HepG2 (cell line): Measurements from ENCODE around the gene FIGLA. TPM values are rescaled to one million over a fixed set of nuclear protein-coding genes. Genes with fewer than 3 reads are reported as not detected.

ENCODE experiments used
- ATAC-seq: fragments of 200-7000 bp; cut with Tn5 transposase; 3 replicates; pipeline ENCODE4 v1.9.1; 2020; ENCODE audit warnings: mild to moderate bottlenecking, moderate library complexity
- BruUV-seq: library from RNA; stranded (reverse); fragments of 400-500 nt; replicated peaks from 2 replicates; lab custom pipeline; 2021; lab: Mats Ljungman, UMichigan
- CTCF ChIA-PET: fragments of 300-600 bp; formaldehyde crosslinking; extraction: SDS; loops from one replicate; lab custom pipeline; 2021; ENCODE audit warnings: low total read pairs, inconsistent platforms, low intra/inter-chr PET ratio; lab: Yijun Ruan, JAX
- POLR2A ChIA-PET: fragments of 350-600 bp; sonication (Branson Sonifier 250); formaldehyde crosslinking; loops from one replicate; lab custom pipeline; 2020; ENCODE audit warnings: antibody characterized with exemption, inconsistent platforms; lab: Yijun Ruan, JAX
- DNase-seq: peaks from one replicate; pipeline ENCODE4 v3.0.0-alpha.2; 2015; ENCODE audit warnings: low spot score
- FAIRE-seq: peaks from 3 replicates; lab custom pipeline; 2011; peaks lifted over from hg19 to GRCh38; lab: Jason Lieb, UNC
- H2AFZ ChIP-seq: one replicate; pipeline ENCODE4 v1.6.1; 2011; ENCODE audit warnings: low read length, inconsistent platforms
- H3K27ac ChIP-seq: fragments of 300-600 bp; 3 replicates; pipeline ENCODE4 v1.8.0; 2011; ENCODE audit warnings: mixed run types, mild to moderate bottlenecking, mixed read lengths, low read length, inconsistent platforms; ENCODE audit not compliant: insufficient read depth; ENCODE audit errors: extremely low read length
- H3K27me3 ChIP-seq, 2 experiments: fragments of 200-600 bp in 1 of 2; 2 replicates in 1 of 2; 3 replicates in 1 of 2; pipeline versions ENCODE4 v1.6.0 to v1.8.0; 2011; ENCODE audit warnings: low read length in 2 of 2, mild to moderate bottlenecking in 2 of 2, moderate library complexity in 2 of 2, inconsistent platforms in 1 of 2; ENCODE audit not compliant: insufficient read depth in 2 of 2, control insufficient read depth in 1 of 2
- H3K36me3 ChIP-seq, 2 experiments: fragments of 200-600 bp in 1 of 2; replicated peaks in 1 of 2; 2 replicates in 1 of 2; 3 replicates in 1 of 2; pipeline versions ENCODE4 v1.5.1 to v1.8.0; 2011; ENCODE audit warnings: low read length in 2 of 2, inconsistent platforms in 1 of 2; ENCODE audit not compliant: insufficient read depth in 2 of 2, control insufficient read depth in 1 of 2
- H3K4me1 ChIP-seq: 2 replicates; pipeline ENCODE4 v1.5.1; 2012; ENCODE audit warnings: low read length, inconsistent platforms; ENCODE audit not compliant: insufficient read depth
- H3K4me2 ChIP-seq: 2 replicates; pipeline ENCODE4 v1.6.0; 2011; ENCODE audit warnings: low read depth, low read length, inconsistent platforms
- H3K4me3 ChIP-seq, 3 experiments: fragments of 200-600 bp in 1 of 3; sonication (generic), shearing (Covaris generic) in 1 of 3; replicated peaks in 1 of 3; 2 replicates each; pipeline ENCODE4 v1.5.1; 2011 to 2016; ENCODE audit warnings: low read length in 3 of 3, inconsistent platforms in 2 of 3, low read depth in 2 of 3, mild to moderate bottlenecking in 2 of 3, control low read depth in 1 of 3, mixed read lengths in 1 of 3; ENCODE audit not compliant: insufficient read depth in 1 of 3
- H3K79me2 ChIP-seq: one replicate; pipeline ENCODE4 v1.6.1; 2011; ENCODE audit warnings: low read length, inconsistent platforms; ENCODE audit not compliant: insufficient read depth
- H3K9ac ChIP-seq: 2 replicates; pipeline ENCODE4 v1.6.0; 2011; ENCODE audit warnings: mild to moderate bottlenecking, low read depth, low read length, inconsistent platforms; ENCODE audit not compliant: insufficient read depth
- H3K9me3 ChIP-seq: 2 replicates; pipeline ENCODE4 v1.5.1; 2012; ENCODE audit warnings: mild to moderate bottlenecking, low read length
- H4K20me1 ChIP-seq: 2 replicates; pipeline ENCODE4 v1.6.0; 2011; ENCODE audit warnings: inconsistent platforms, mild to moderate bottlenecking, low read length, moderate library complexity; ENCODE audit not compliant: insufficient read depth
- ARNTL ChIP-seq: sonication (generic); formaldehyde crosslinking; IDR thresholded peaks from 2 replicates; pipeline ENCODE4 v1.4.0; 2020; ENCODE audit warnings: mild to moderate bottlenecking, missing genetic modification reagents
- DDIT3 ChIP-seq: sonication (generic); formaldehyde crosslinking; IDR thresholded peaks from 2 replicates; pipeline ENCODE4 v1.4.0; 2020; ENCODE audit warnings: mild to moderate bottlenecking, missing genetic modification reagents
- ELF3 ChIP-seq: IDR thresholded peaks from 2 replicates; pipeline ENCODE4 v1.6.1; 2016; ENCODE audit warnings: missing genetic modification reagents, missing compliant biosample characterization
- HMG20B ChIP-seq: conservative IDR thresholded peaks from 2 replicates; pipeline ENCODE4 v1.6.1; 2016; ENCODE audit warnings: missing genetic modification reagents, missing compliant biosample characterization
- IRX3 ChIP-seq: sonication (generic); formaldehyde crosslinking; IDR thresholded peaks from 2 replicates; pipeline ENCODE4 v1.8.1; 2023; ENCODE audit warnings: mild to moderate bottlenecking, low read depth, missing genetic modification reagents, borderline replicate concordance
- MIER2 ChIP-seq: IDR thresholded peaks from 2 replicates; pipeline ENCODE4 v1.6.1; 2016; ENCODE audit warnings: missing biosample characterization, missing genetic modification reagents
- PHB2 ChIP-seq: fragments of 450-650 bp; IDR thresholded peaks from 2 replicates; pipeline ENCODE4 v1.6.1; 2018; ENCODE audit not compliant: partially characterized antibody
- PHF20 ChIP-seq: sonication (generic); formaldehyde crosslinking; IDR thresholded peaks from 2 replicates; pipeline ENCODE4 v1.5.0; 2020; ENCODE audit warnings: mild to moderate bottlenecking, missing genetic modification reagents
- PPARG ChIP-seq: conservative IDR thresholded peaks from 2 replicates; pipeline ENCODE4 v1.6.1; 2016; ENCODE audit warnings: missing biosample characterization, missing genetic modification reagents
- RFX3 ChIP-seq: IDR thresholded peaks from 2 replicates; pipeline ENCODE4 v1.6.1; 2016; ENCODE audit warnings: missing biosample characterization, missing genetic modification reagents
- ZBTB1 ChIP-seq: sonication (generic); formaldehyde crosslinking; IDR thresholded peaks from 2 replicates; pipeline ENCODE4 v1.4.0; 2020; ENCODE audit warnings: missing genetic modification reagents, borderline replicate concordance
- ZFP62 ChIP-seq: sonication (generic); formaldehyde crosslinking; IDR thresholded peaks from 2 replicates; pipeline ENCODE4 v1.4.0; 2020; ENCODE audit warnings: missing genetic modification reagents
- ZHX2 ChIP-seq, 2 experiments: sonication (generic) in 1 of 2; formaldehyde crosslinking in 1 of 2; IDR thresholded peaks; 2 replicates each; pipeline versions ENCODE4 v1.6.1 to v1.9.0; 2014 to 2022; ENCODE audit warnings: antibody characterized with exemption in 1 of 2, borderline replicate concordance in 1 of 2, inconsistent platforms in 1 of 2, low read depth in 1 of 2, missing genetic modification reagents in 1 of 2
- ZNF383 ChIP-seq: sonication (generic); formaldehyde crosslinking; IDR thresholded peaks from 2 replicates; pipeline ENCODE4 v1.4.0; 2020; ENCODE audit warnings: missing genetic modification reagents, mild to moderate bottlenecking, borderline replicate concordance
- ZNF460 ChIP-seq: sonication (generic); formaldehyde crosslinking; IDR thresholded peaks from 2 replicates; pipeline ENCODE4 v1.5.1; 2020; ENCODE audit warnings: missing genetic modification reagents, mild to moderate bottlenecking, borderline replicate concordance
- ZNF713 ChIP-seq: sonication (generic); formaldehyde crosslinking; IDR thresholded peaks from 2 replicates; pipeline ENCODE4 v1.4.0; 2020; ENCODE audit warnings: mild to moderate bottlenecking, missing genetic modification reagents
- ZUFSP ChIP-seq: sonication (generic); formaldehyde crosslinking; IDR thresholded peaks from 2 replicates; pipeline ENCODE4 v1.9.0; 2021; ENCODE audit warnings: missing genetic modification reagents, mild to moderate bottlenecking, borderline replicate concordance
- WGBS: methylation state at CpG from one replicate; pipeline ENCODE4 v1.1.6; 2017; ENCODE audit warnings: low lambda C conversion rate; 5-methylcytosine and 5-hydroxymethylcytosine counted together
- in situ Hi-C: cut with HindIII; loops from 2 replicates; pipeline ENCODE4 v1.10.0; 2017; ENCODE audit warnings: low pct_unique_long_range_greater_than_20kb; ENCODE audit not compliant: extremely low pct_ligation_motif_present
- intact Hi-C: fragments of 100-400 bp; cut with micrococcal nuclease; formaldehyde crosslinking; loops from one replicate; pipeline ENCODE4 v1.10.0; 2022; ENCODE audit not compliant: unreplicated experiment
- polyA plus RNA-seq, 8 experiments: library from polyadenylated mRNA; depleted of rRNA in 3 of 8; stranded (reverse) in 7 of 8; unstranded in 1 of 8; fragments of >200 nt; fragmentation: Illumina TruSeq in 4 of 8; extraction: Trizol in 4 of 8; gene quantifications; 2 replicates each; pipeline versions ENCODE4 v1.2.1 to v1.2.3, GENCODE V29; 2011 to 2016; ENCODE audit warnings: low read depth in 4 of 8, missing spikeins in 1 of 8, mixed read lengths in 1 of 8; ENCODE audit not compliant: insufficient read depth in 1 of 8
- total RNA-seq, 5 experiments: library from RNA; depleted of rRNA; stranded (reverse); fragments of >200 nt; fragmentation: Illumina TruSeq; extraction: Trizol; gene quantifications; 2 replicates each; pipeline ENCODE4 v1.2.3, GENCODE V29; 2016; ENCODE audit warnings: low read depth in 1 of 5

The FIGLA gene
- total and polyA plus RNA-seq, 2 of the 13 experiments (the other 11 are each of a cell fraction or from before 2014, with no cell fraction given): not detected

GRCh38 chr2:70817284-70817954 is 27.0 kb upstream of the FIGLA start:
- Histone ChIP-seq H3K4me3 (no peak overlapping the region), H3K27ac (no peak overlapping the region), H4K20me1 (no peaks in the 10 kb centered on the region), H3K9ac (no peak overlapping the region), H3K79me2 (no peaks in the 10 kb centered on the region), H3K4me2 (no peak overlapping the region), H3K36me3 (no peaks in the 10 kb centered on the region), H3K27me3 (peaks cover 2 to 14% of the 10 kb centered on the region in 2 experiments; a peak in 3 of 5 replicates), H3K4me1 (peaks cover 47% of the 10 kb centered on the region), H3K9me3 (no peaks in the 10 kb centered on the region), H2AFZ (no peak overlapping the region)
- BruUV-seq: no TSS peak
- intact Hi-C loops (no loop called here), in situ Hi-C loops (no loop called here)
- no peak for ATAC-seq
- no peak for DNase-seq
- no peak for FAIRE-seq
- CTCF ChIA-PET: no interaction called here
- WGBS: 69% methylated on average over 3 of the region's 3 CpGs
- POLR2A ChIA-PET: no interaction called here
- TF ChIP-seq ZHX2 (IDR thresholded peaks at IDR 0.05; ENCODE audit: low read depth) (no peak), ZHX2 (CRISPR knock-in tag; IDR thresholded peaks at IDR 0.05; ENCODE audit: borderline replicate concordance) (no peak), RFX3 (no peak), PPARG (CRISPR knock-in tag) (no peak), ARNTL (CRISPR knock-in tag) (no peak), ZNF383 (no peak), ZNF460 (CRISPR knock-in tag) (no peak), DDIT3 (CRISPR knock-in tag) (no peak), ZNF713 (CRISPR knock-in tag) (no peak), PHB2 (no peak), ELF3 (CRISPR knock-in tag) (no peak), IRX3 (CRISPR knock-in tag) (no peak), ZBTB1 (CRISPR knock-in tag) (no peak), HMG20B (CRISPR knock-in tag) (no peak), ZFP62 (CRISPR knock-in tag) (no peak), PHF20 (no peak), ZUFSP (CRISPR knock-in tag) (no peak), MIER2 (CRISPR knock-in tag) (no peak)
